ENCODE results near the gene DNAH8.
"Not testable (repeated sequence)": the region's sequence is repeated elsewhere in the genome, so short reads cannot be mapped to it uniquely, and the experiment has no call there.

The DNAH8 gene

GRCh38 chr6:38687043-38687353 lies 28.1 kb upstream of the DNAH8 start:
- no peak for DNase-seq (ENCODE audit: low spot score in 2 of 2)
- Histone ChIP-seq H3K9me3 (no peaks in the 10 kb centered on the region), H3K36me3 (replicated peaks) (peaks cover 33% of the 10 kb centered on the region), H3K27me3 (ENCODE audit: low read depth) (no peaks in the 10 kb centered on the region), H3K4me3 (no peak overlapping the region), H3K4me1 (no peaks in the 10 kb centered on the region)
- in situ Hi-C loops (cut with MboI; ENCODE audit: low sequenced_read_pairs): no loop called here

GRCh38 chr6:38687549-38687948 lies 27.6 kb upstream of the DNAH8 start:
- Histone ChIP-seq H3K4me1 (no peaks in the 10 kb centered on the region), H3K27me3 (ENCODE audit: low read depth) (no peaks in the 10 kb centered on the region)

GRCh38 chr6:38688579-38689087 lies 26.5 kb upstream of the DNAH8 start:
- Histone ChIP-seq H3K27me3 (ENCODE audit: low read depth) (no peaks in the 10 kb centered on the region), H3K36me3 (replicated peaks) (peaks cover 19% of the 10 kb centered on the region), H3K9me3 (no peaks in the 10 kb centered on the region), H3K4me1 (no peaks in the 10 kb centered on the region), H3K4me3 (no peak overlapping the region)
- in situ Hi-C loops (cut with MboI; ENCODE audit: low sequenced_read_pairs): no loop called here
- no peak for DNase-seq (ENCODE audit: low spot score in 2 of 2)

More at GRCh38 chr6:38687549-38687948, 27.6 kb upstream of the DNAH8 start:
- no peak for DNase-seq (ENCODE audit: low spot score in 2 of 2)
- in situ Hi-C loops (cut with MboI; ENCODE audit: low sequenced_read_pairs): no loop called here
- H3K9me3 ChIP-seq: no peaks in the 10 kb centered on the region
- peaks cover 29% of the 10 kb centered on the region for H3K36me3 ChIP-seq (replicated peaks)
- H3K4me3 ChIP-seq: no peak overlapping the region

GRCh38 chr6:38695227-38695900 lies 19.7 kb upstream of the DNAH8 start:
- peaks cover 9% of the 10 kb centered on the region for H3K9me3 ChIP-seq
- in situ Hi-C loops (cut with MboI; ENCODE audit: low sequenced_read_pairs): no loop called here
- no peaks in the 10 kb centered on the region for H3K4me1 ChIP-seq
- H3K36me3 ChIP-seq (replicated peaks): peaks cover 3% of the 10 kb centered on the region; the same call in 1 of the 2 replicates
- H3K4me3 ChIP-seq: no peak overlapping the region
- no peaks in the 10 kb centered on the region for H3K27me3 ChIP-seq (ENCODE audit: low read depth)
- DNase-seq (ENCODE audit: low spot score in 2 of 2): no peak

GRCh38 chr6:38695933-38696332 lies 19.2 kb upstream of the DNAH8 start:
- Histone ChIP-seq H3K9me3 (peaks cover 10% of the 10 kb centered on the region), H3K27me3 (ENCODE audit: low read depth) (no peaks in the 10 kb centered on the region), H3K4me3 (no peak overlapping the region), H3K36me3 (replicated peaks) (peaks cover 4% of the 10 kb centered on the region; the same call in 1 of the 2 replicates), H3K4me1 (no peaks in the 10 kb centered on the region; the same call in 1 of the 2 replicates)
- no peak for DNase-seq (ENCODE audit: low spot score in 2 of 2)
- in situ Hi-C loops (cut with MboI; ENCODE audit: low sequenced_read_pairs): no loop called here

- H3K4me3 ChIP-seq: no peak overlapping the region
- peaks cover 10% of the 10 kb centered on the region for H3K9me3 ChIP-seq
- H3K4me1 ChIP-seq: no peaks in the 10 kb centered on the region; the same call in 1 of the 2 replicates
- no peak for DNase-seq (ENCODE audit: low spot score in 2 of 2)
- in situ Hi-C loops (cut with MboI; ENCODE audit: low sequenced_read_pairs): no loop called here
- H3K36me3 ChIP-seq (replicated peaks): peaks cover 8% of the 10 kb centered on the region; the same call in 1 of the 2 replicates
- H3K27me3 ChIP-seq (ENCODE audit: low read depth): no peaks in the 10 kb centered on the region
Measured at GRCh38 chr6:38696345-38696744, 18.8 kb upstream of the DNAH8 start.

GRCh38 chr6:38697846-38698245 lies 17.3 kb upstream of the DNAH8 start:
- Histone ChIP-seq H3K4me3 (no peak overlapping the region), H3K4me1 (no peaks in the 10 kb centered on the region; the same call in 1 of the 2 replicates), H3K36me3 (replicated peaks) (peaks cover 15% of the 10 kb centered on the region; the same call in 1 of the 2 replicates), H3K9me3 (peaks cover 12% of the 10 kb centered on the region), H3K27me3 (ENCODE audit: low read depth) (no peaks in the 10 kb centered on the region)
- no peak for DNase-seq (ENCODE audit: low spot score in 2 of 2)
- in situ Hi-C loops (cut with MboI; ENCODE audit: low sequenced_read_pairs): no loop called here

- H3K4me1 ChIP-seq; H3K4me3 ChIP-seq; in situ Hi-C loops (cut with MboI; ENCODE audit: low sequenced_read_pairs); DNase-seq (ENCODE audit: low spot score in 2 of 2); H3K27me3 ChIP-seq (ENCODE audit: low read depth): not testable (repeated sequence)
- Histone ChIP-seq H3K36me3 (replicated peaks) (peaks cover 15% of the 10 kb centered on the region; the same call in 1 of the 2 replicates), H3K9me3 (peaks cover 12% of the 10 kb centered on the region)
Measured at GRCh38 chr6:38699702-38700101, 15.4 kb upstream of the DNAH8 start.

GRCh38 chr6:38701551-38701950 lies 13.6 kb upstream of the DNAH8 start:
- in situ Hi-C loops (cut with MboI; ENCODE audit: low sequenced_read_pairs): no loop called here
- Histone ChIP-seq H3K4me3 (peak overlapping the region; percentile 75; the same call in 1 of the 2 replicates), H3K27me3 (ENCODE audit: low read depth) (0 out of 2 replicates have a peak, but pooled peaks cover 2% of the 10 kb centered on the region)

GRCh38 chr6:38702558-38703397 lies 12.3 kb upstream of the DNAH8 start, which contains the start of gene GLO1:
GLO1 (minus strand) TSS chr6:38703145; CDS start chr6:38703054, 91 bp downstream.
- Histone ChIP-seq H3K36me3 (replicated peaks) (peaks cover 14% of the 10 kb centered on the region; the same call in 1 of the 2 replicates), H3K27me3 (ENCODE audit: low read depth) (peaks cover 3% of the 10 kb centered on the region; the same call in 1 of the 2 replicates), H3K4me3 (peak within 1 kb of the TSS; percentile 75), H3K4me1 (peaks cover 3% of the 10 kb centered on the region), H3K9me3 (peaks cover 12% of the 10 kb centered on the region)
- peak; percentile 96 to 97 for DNase-seq (ENCODE audit: low spot score in 2 of 2)
- in situ Hi-C loops (cut with MboI; ENCODE audit: low sequenced_read_pairs): no loop called here

More at GRCh38 chr6:38701551-38701950, 13.6 kb upstream of the DNAH8 start:
- H3K36me3 ChIP-seq (replicated peaks): peaks cover 15% of the 10 kb centered on the region; the same call in 1 of the 2 replicates
- H3K9me3 ChIP-seq: peaks cover 12% of the 10 kb centered on the region
- DNase-seq (ENCODE audit: low spot score in 2 of 2): no peak
- H3K4me1 ChIP-seq: peaks cover 3% of the 10 kb centered on the region

GRCh38 chr6:38703949-38704590 lies 11.0 kb upstream of the DNAH8 start:
- H3K9me3 ChIP-seq: peaks cover 12% of the 10 kb centered on the region

GRCh38 chr6:38705924-38706323 lies 9.2 kb upstream of the DNAH8 start:
- in situ Hi-C loops (cut with MboI; ENCODE audit: low sequenced_read_pairs): no loop called here
- H3K36me3 ChIP-seq (replicated peaks): peaks cover 11% of the 10 kb centered on the region; the same call in 1 of the 2 replicates
- DNase-seq (ENCODE audit: low spot score in 2 of 2): no peak
- peaks cover 3% of the 10 kb centered on the region for H3K4me1 ChIP-seq
- H3K27me3 ChIP-seq (ENCODE audit: low read depth): peaks cover 11% of the 10 kb centered on the region
- H3K9me3 ChIP-seq: peaks cover 2% of the 10 kb centered on the region; the same call in 1 of the 2 replicates
- H3K4me3 ChIP-seq: no peak overlapping the region

More at GRCh38 chr6:38703949-38704590, 11.0 kb upstream of the DNAH8 start:
- no peak for DNase-seq (ENCODE audit: low spot score in 2 of 2)
- Histone ChIP-seq H3K27me3 (ENCODE audit: low read depth) (peaks cover 11% of the 10 kb centered on the region), H3K4me3 (no peak overlapping the region), H3K4me1 (peaks cover 3% of the 10 kb centered on the region), H3K36me3 (replicated peaks) (peaks cover 12% of the 10 kb centered on the region; the same call in 1 of the 2 replicates)
- in situ Hi-C loops (cut with MboI; ENCODE audit: low sequenced_read_pairs): no loop called here

- H3K4me1 ChIP-seq: no peaks in the 10 kb centered on the region
- in situ Hi-C loops (cut with MboI; ENCODE audit: low sequenced_read_pairs): no loop called here
- H3K9me3 ChIP-seq: no peaks in the 10 kb centered on the region
- no peak overlapping the region for H3K4me3 ChIP-seq
- no peak for DNase-seq (ENCODE audit: low spot score in 2 of 2)
- H3K27me3 ChIP-seq (ENCODE audit: low read depth): peaks cover 11% of the 10 kb centered on the region
- no peaks in the 10 kb centered on the region for H3K36me3 ChIP-seq (replicated peaks)
Measured at GRCh38 chr6:38708496-38708895, 6.6 kb upstream of the DNAH8 start.
